Ovary (tissue), 3 donors: ENCODE data around the gene ENOX1.

Source experiments
- EP300 ChIP-seq: sonication (generic); formaldehyde crosslinking; IDR thresholded peaks from one replicate; pipeline ENCODE4 v1.6.1; 2017; ENCODE audit warnings: antibody characterized with exemption
- POLR2A ChIP-seq: fragments of 450-650 bp; IDR thresholded peaks from one replicate; pipeline ENCODE4 v1.6.1; 2017; ENCODE audit warnings: antibody characterized with exemption, mild to moderate bottlenecking, moderate library complexity
- TF ChIP-seq, protein P1 (sequence below), 3 donors: fragments of 450-650 bp in 2 of 3; fragments of 200-600 bp in 1 of 3; IDR thresholded peaks; one replicate each; pipeline versions ENCODE4 v1.5.1 to v1.8.0; 2016 to 2022; ENCODE audit warnings: antibody characterized with exemption in 3 of 3, mild to moderate bottlenecking in 1 of 3
- donor health status: DM: no; HTN: no; CAD: no.

DNA sequence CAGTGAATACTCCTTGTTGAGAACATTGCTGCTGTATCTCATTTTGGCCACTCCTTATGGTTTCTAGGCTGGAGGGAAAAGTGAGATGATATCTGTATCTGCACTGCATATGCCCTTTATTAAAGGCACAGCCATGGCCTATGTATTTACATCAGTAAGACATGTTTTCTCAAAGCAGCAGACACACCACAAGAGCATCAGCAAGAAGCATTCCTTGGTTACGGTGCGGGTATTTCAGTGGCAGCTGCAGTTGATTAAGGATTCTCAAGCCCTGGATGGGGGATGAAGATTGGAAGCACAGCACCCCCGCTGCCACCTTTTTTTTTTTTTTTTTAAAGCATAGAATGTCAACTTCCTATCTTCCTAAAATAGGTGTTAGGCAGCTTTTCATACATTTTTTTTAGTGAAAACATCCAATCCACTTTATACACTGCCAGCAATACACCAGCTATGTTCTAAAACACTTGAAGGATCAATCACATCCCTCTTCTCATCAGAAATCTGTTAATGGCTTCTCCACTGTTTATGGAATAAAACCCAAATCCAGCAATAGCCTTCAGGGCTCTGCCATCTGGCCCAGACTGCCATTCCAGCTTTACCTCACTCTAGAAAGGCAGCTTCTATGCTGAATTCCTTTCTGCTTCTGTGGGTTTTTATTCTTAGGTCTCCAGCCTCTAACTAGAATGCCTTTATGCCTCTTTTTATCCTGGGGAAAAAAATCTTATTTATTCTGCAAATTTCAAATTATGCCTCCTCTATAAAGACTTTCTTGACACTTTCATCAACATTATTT lies 432.4 kb downstream of the ENOX1 start:
- TF ChIP-seq POLR2A (no peak), EP300 (no peak)
- TF ChIP-seq, protein P1, sequence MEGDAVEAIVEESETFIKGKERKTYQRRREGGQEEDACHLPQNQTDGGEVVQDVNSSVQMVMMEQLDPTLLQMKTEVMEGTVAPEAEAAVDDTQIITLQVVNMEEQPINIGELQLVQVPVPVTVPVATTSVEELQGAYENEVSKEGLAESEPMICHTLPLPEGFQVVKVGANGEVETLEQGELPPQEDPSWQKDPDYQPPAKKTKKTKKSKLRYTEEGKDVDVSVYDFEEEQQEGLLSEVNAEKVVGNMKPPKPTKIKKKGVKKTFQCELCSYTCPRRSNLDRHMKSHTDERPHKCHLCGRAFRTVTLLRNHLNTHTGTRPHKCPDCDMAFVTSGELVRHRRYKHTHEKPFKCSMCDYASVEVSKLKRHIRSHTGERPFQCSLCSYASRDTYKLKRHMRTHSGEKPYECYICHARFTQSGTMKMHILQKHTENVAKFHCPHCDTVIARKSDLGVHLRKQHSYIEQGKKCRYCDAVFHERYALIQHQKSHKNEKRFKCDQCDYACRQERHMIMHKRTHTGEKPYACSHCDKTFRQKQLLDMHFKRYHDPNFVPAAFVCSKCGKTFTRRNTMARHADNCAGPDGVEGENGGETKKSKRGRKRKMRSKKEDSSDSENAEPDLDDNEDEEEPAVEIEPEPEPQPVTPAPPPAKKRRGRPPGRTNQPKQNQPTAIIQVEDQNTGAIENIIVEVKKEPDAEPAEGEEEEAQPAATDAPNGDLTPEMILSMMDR (IDR thresholded peaks at IDR 0.05), result no peak
